Heart left ventricle (tissue), 13 donors: ENCODE results near the gene CCDC188.

Source experiments
- CTCF ChIP-seq, 12 donors: fragments of 200-600 bp; sonication (generic) in 4 of 12; IDR thresholded peaks; one replicate each; pipeline versions ENCODE4 v1.5.0 to v1.8.0; 2018 to 2022; ENCODE audit warnings: antibody characterized with exemption in 12 of 12, mild to moderate bottlenecking in 5 of 12
- POLR2A ChIP-seq, 2 donors: fragments of 450-650 bp; IDR thresholded peaks; one replicate each; pipeline ENCODE4 v1.6.1; 2017; ENCODE audit warnings: antibody characterized with exemption in 2 of 2, mild to moderate bottlenecking in 2 of 2, moderate library complexity in 2 of 2
- donor health status: ischemic (EF 13 %, LVEDD 7.1; RV severe dilation, severe dysfunction).
- donor health status: DM: no; HTN: yes; CAD: no.
- donor health status: DM: no; HTN: no; CAD: no.
- donor health status: ischemic (EF 25% LVEDD 6.9; RV normal size, moderate dysfunction).
- donor health status: ischemic (EF 25% LVEDD 5.7; RV mildly dilated, moderate dysfunction).
- donor health status: ischemic (EF 35%, LVEDD 5.7; RV mildly dilated, moderate dysfunction).
- donor health status: nonischemic (EF 11% LVEDD 7.7; RV severe dilation, severe dysfunction).
- donor health status: DM: yes; HTN: yes; CAD: no.
- donor health status: PGD.
- donor health status: ischemic (EF 29% LVEDD 5.4; RV normal size, mild dysfunction).
- donor health status: nonischemic (EF 23%, LVEDD 6.1; RV moderate dilation, normal function).

DNA sequence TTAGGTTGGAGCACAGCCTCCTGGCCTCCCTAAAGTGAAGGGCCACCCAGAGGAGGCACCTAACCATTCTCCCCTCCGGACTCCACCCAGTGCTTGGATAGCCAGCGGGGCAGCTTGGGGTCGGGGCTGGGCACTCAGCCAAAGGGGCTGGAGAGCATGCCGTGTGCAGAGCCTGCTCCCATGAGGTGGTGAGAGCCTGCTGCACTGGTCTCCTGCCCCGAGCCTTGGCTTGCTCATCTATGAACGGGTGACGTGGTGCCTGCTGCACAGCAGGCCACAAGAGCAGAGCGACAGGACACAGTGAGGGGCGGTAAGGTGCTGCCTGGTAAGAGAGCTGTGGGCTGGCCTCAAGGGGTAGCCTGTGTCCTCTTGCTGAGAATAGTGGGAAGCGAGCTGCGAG is 14.0 kb upstream of the CCDC188 start:
- TF ChIP-seq CTCF (IDR thresholded peaks at IDR 0.05) (no peak), POLR2A (IDR thresholded peaks at IDR 0.05) (no peak)
